GM23248 (cell line): ENCODE results near the gene SRSF6.

Experiments used
- EZH2 ChIP-seq: fragments of 200-600 bp; sonication (generic); IDR thresholded peaks from 2 replicates; pipeline ENCODE4 v1.6.1; 2018; ENCODE audit warnings: antibody characterized with exemption, mild to moderate bottlenecking; ENCODE audit not compliant: insufficient read depth, poor library complexity, severe bottlenecking
- EZH2phosphoT487 ChIP-seq: fragments of 200-600 bp; sonication (generic); IDR thresholded peaks from 2 replicates; pipeline ENCODE4 v1.6.1; 2018; ENCODE audit warnings: antibody characterized with exemption, moderate library complexity, mild to moderate bottlenecking, low read depth; ENCODE audit not compliant: insufficient read depth

- no peak for TF ChIP-seq EZH2phosphoT487
- TF ChIP-seq EZH2 = no peak
These were observed at the start of gene SRSF6 for GRCh38 chr20:43457640-43458421.
